ENCODE measurements around the gene EFNA5.

The EFNA5 gene

DNA sequence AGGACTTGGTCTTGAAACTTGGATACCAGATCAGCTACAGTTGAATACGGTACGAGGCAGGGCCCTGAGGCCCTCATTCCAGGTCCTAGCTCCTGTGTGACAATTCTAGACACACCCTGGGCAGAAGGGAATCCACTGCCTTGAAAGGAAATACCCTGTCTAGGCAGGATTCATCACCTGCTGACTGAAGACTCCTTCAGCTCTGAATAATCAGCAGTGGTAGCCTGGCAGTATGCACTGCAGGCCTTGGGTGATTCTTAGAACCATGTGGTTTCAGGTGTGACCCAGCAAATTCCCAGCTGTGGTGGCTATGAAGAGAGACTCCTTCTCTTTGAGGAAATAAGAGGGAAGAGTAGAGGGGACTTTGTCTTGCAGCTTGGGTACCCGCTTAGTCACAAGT is 17.2 kb upstream of the EFNA5 start:
- H3K27ac ChIP-seq (ENCODE audit: low read depth, low read length, poor library complexity, severe bottlenecking): no peak overlapping the region
- TF ChIP-seq, protein P1, sequence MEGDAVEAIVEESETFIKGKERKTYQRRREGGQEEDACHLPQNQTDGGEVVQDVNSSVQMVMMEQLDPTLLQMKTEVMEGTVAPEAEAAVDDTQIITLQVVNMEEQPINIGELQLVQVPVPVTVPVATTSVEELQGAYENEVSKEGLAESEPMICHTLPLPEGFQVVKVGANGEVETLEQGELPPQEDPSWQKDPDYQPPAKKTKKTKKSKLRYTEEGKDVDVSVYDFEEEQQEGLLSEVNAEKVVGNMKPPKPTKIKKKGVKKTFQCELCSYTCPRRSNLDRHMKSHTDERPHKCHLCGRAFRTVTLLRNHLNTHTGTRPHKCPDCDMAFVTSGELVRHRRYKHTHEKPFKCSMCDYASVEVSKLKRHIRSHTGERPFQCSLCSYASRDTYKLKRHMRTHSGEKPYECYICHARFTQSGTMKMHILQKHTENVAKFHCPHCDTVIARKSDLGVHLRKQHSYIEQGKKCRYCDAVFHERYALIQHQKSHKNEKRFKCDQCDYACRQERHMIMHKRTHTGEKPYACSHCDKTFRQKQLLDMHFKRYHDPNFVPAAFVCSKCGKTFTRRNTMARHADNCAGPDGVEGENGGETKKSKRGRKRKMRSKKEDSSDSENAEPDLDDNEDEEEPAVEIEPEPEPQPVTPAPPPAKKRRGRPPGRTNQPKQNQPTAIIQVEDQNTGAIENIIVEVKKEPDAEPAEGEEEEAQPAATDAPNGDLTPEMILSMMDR (IDR thresholded peaks at IDR 0.05; ENCODE audit: low read length): no peak
- no peak for TF ChIP-seq EZH2 (IDR thresholded peaks at IDR 0.05; ENCODE audit: borderline replicate concordance, low read length)
- no peak overlapping the region for H3K4me3 ChIP-seq (ENCODE audit: low read depth, low read length, poor library complexity, severe bottlenecking)
- no peaks in the 10 kb centered on the region for H4K20me1 ChIP-seq (ENCODE audit: insufficient read depth, low read length)
- no peaks in the 10 kb centered on the region for H3K9me3 ChIP-seq (ENCODE audit: low read length)
- no peak overlapping the region for H3K4me2 ChIP-seq (ENCODE audit: low read length)
- no peak overlapping the region for H3K9ac ChIP-seq (ENCODE audit: low read length)
- no peaks in the 10 kb centered on the region for H3K79me2 ChIP-seq (ENCODE audit: insufficient read depth, low read length)
- H3K36me3 ChIP-seq (ENCODE audit: insufficient read depth, low read length): no peaks in the 10 kb centered on the region
- no peak overlapping the region for H2AFZ ChIP-seq (ENCODE audit: low read length)
- H3K4me1 ChIP-seq (ENCODE audit: insufficient read depth, low read length, severe bottlenecking): no peaks in the 10 kb centered on the region
- no peaks in the 10 kb centered on the region for H3K9me2 ChIP-seq (ENCODE audit: low read depth, low read length)
- no peaks in the 10 kb centered on the region for H3K27me3 ChIP-seq (ENCODE audit: insufficient read depth, low read length)
- no peaks in the 10 kb centered on the region for H3F3A ChIP-seq (ENCODE audit: insufficient read depth, low read length)

- H3K4me2 ChIP-seq (ENCODE audit: low read length): no peak overlapping the region
- no peaks in the 10 kb centered on the region for H3K27me3 ChIP-seq (ENCODE audit: insufficient read depth, low read length)
- H3K4me1 ChIP-seq (ENCODE audit: insufficient read depth, low read length, severe bottlenecking): no peaks in the 10 kb centered on the region
- no peak overlapping the region for H3K4me3 ChIP-seq (ENCODE audit: low read depth, low read length, poor library complexity, severe bottlenecking)
- H4K20me1 ChIP-seq (ENCODE audit: insufficient read depth, low read length): no peaks in the 10 kb centered on the region
- no peak overlapping the region for H2AFZ ChIP-seq (ENCODE audit: low read length)
- H3K36me3 ChIP-seq (ENCODE audit: insufficient read depth, low read length): no peaks in the 10 kb centered on the region
- TF ChIP-seq EZH2 (IDR thresholded peaks at IDR 0.05; ENCODE audit: borderline replicate concordance, low read length): no peak
- TF ChIP-seq, protein P1 (IDR thresholded peaks at IDR 0.05; ENCODE audit: low read length): no peak
- no peaks in the 10 kb centered on the region for H3K9me2 ChIP-seq (ENCODE audit: low read depth, low read length)
- H3K9me3 ChIP-seq (ENCODE audit: low read length): no peaks in the 10 kb centered on the region
- no peak overlapping the region for H3K9ac ChIP-seq (ENCODE audit: low read length)
- no peak overlapping the region for H3K27ac ChIP-seq (ENCODE audit: low read depth, low read length, poor library complexity, severe bottlenecking)
- H3F3A ChIP-seq (ENCODE audit: insufficient read depth, low read length): no peaks in the 10 kb centered on the region
- no peaks in the 10 kb centered on the region for H3K79me2 ChIP-seq (ENCODE audit: insufficient read depth, low read length)
Observed at GRCh38 chr5:107687404-107687803, 16.7 kb upstream of the EFNA5 start.

- TF ChIP-seq, protein P1 (IDR thresholded peaks at IDR 0.05; ENCODE audit: low read length): no peak
- no peak for TF ChIP-seq EZH2 (IDR thresholded peaks at IDR 0.05; ENCODE audit: borderline replicate concordance, low read length)
- Histone ChIP-seq H3K9ac (ENCODE audit: low read length) (no peak overlapping the region), H3K4me2 (ENCODE audit: low read length) (no peak overlapping the region), H3K4me1 (ENCODE audit: insufficient read depth, low read length, severe bottlenecking) (no peaks in the 10 kb centered on the region), H3F3A (ENCODE audit: insufficient read depth, low read length) (no peaks in the 10 kb centered on the region), H3K79me2 (ENCODE audit: insufficient read depth, low read length) (no peaks in the 10 kb centered on the region), H4K20me1 (ENCODE audit: insufficient read depth, low read length) (no peaks in the 10 kb centered on the region), H3K27me3 (ENCODE audit: insufficient read depth, low read length) (no peaks in the 10 kb centered on the region), H3K9me3 (ENCODE audit: low read length) (no peaks in the 10 kb centered on the region), H3K9me2 (ENCODE audit: low read depth, low read length) (no peaks in the 10 kb centered on the region), H3K36me3 (ENCODE audit: insufficient read depth, low read length) (no peaks in the 10 kb centered on the region), H2AFZ (ENCODE audit: low read length) (no peak overlapping the region), H3K4me3 (ENCODE audit: low read depth, low read length, poor library complexity, severe bottlenecking) (no peak overlapping the region), H3K27ac (ENCODE audit: low read depth, low read length, poor library complexity, severe bottlenecking) (no peak overlapping the region)
Observed at GRCh38 chr5:107682533-107682932, 11.8 kb upstream of the EFNA5 start.

Data from OCI-LY1 (cell line).